Thyroid gland (tissue), 4 donors: ENCODE results near the gene PLB1. TPM values are rescaled to one million over a fixed set of nuclear protein-coding genes. Genes with fewer than 3 reads are reported as not detected.

Source experiments
- DNase-seq, 2 donors: peaks; one replicate each; pipeline ENCODE4 v3.0.0-alpha.2; 2019
- H3K27ac ChIP-seq, 3 donors: fragments of 200-600 bp; sonication (generic); 1 replicate in 2 of 3; 2 replicates in 1 of 3; pipeline ENCODE4 v1.5.1; 2016 to 2019; ENCODE audit warnings: mild to moderate bottlenecking in 1 of 3, moderate library complexity in 1 of 3
- H3K27me3 ChIP-seq: fragments of 200-600 bp; sonication (generic); one replicate; pipeline ENCODE4 v1.5.1; 2019
- H3K36me3 ChIP-seq, 2 donors: fragments of 200-600 bp; sonication (generic); one replicate each; pipeline ENCODE4 v1.5.1; 2016 to 2019
- H3K4me1 ChIP-seq, 2 donors: fragments of 200-600 bp; sonication (generic); one replicate each; pipeline ENCODE4 v1.5.1; 2017 to 2019
- H3K4me3 ChIP-seq, 3 donors: fragments of 200-600 bp; sonication (generic); replicated peaks in 1 of 3; 1 replicate in 2 of 3; 2 replicates in 1 of 3; pipeline ENCODE4 v1.5.1; 2016; ENCODE audit warnings: mild to moderate bottlenecking in 1 of 3
- H3K9me3 ChIP-seq: fragments of 200-600 bp; sonication (generic); one replicate; pipeline ENCODE4 v1.5.1; 2017
- POLR2A ChIP-seq, 2 donors: fragments of 450-650 bp; IDR thresholded peaks; one replicate each; pipeline ENCODE4 v1.6.1; 2017; ENCODE audit warnings: antibody characterized with exemption in 2 of 2, mild to moderate bottlenecking in 2 of 2, moderate library complexity in 1 of 2
- WGBS, 2 donors: methylation state at CpG; one replicate each; pipeline ENCODE4 v1.1.5; 2017; 5-methylcytosine and 5-hydroxymethylcytosine counted together
- intact Hi-C: fragments of 100-400 bp; cut with DNase I; formaldehyde crosslinking; loops from one replicate; pipeline ENCODE4 v1.15.1; 2023
- total RNA-seq, 4 donors: library from RNA; depleted of rRNA; stranded (reverse); fragments of >200 nt; gene quantifications; one replicate each; pipeline ENCODE4 v1.2.3, GENCODE V29; 2016
- TF ChIP-seq, protein P1 (sequence below), 6 experiments: fragments of 200-600 bp in 3 of 6; fragments of 450-650 bp in 3 of 6; sonication (generic) in 3 of 6; IDR thresholded peaks; one replicate each; pipeline ENCODE4 v1.5.1; 2016 to 2019; ENCODE audit warnings: antibody characterized with exemption in 6 of 6, mild to moderate bottlenecking in 2 of 6, inconsistent platforms in 1 of 6, moderate library complexity in 1 of 6

Gene PLB1
- total RNA-seq, 4 donors from 2014 or later, result 1.2 to 3.3 (median 1.8) TPM

DNA sequence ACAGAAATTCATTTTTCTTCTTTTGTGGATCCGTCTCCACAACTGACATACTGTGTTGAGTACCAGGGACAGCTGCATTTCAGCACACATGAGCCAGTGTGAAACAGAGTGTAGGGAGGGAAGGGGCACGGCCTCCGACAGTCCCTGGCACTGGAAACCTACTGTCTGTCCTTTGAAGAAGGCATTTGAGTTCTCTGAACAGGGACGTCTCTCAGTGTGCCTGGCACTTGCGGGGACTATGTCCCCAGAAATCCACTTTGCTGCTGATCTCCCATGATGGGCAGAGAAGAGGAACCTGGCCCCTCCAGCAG lies 48.1 kb downstream of the PLB1 start:
- Histone ChIP-seq H3K27me3 (no peaks in the 10 kb centered on the region), H3K9me3 (no peaks in the 10 kb centered on the region), H3K36me3 (no peaks in the 10 kb centered on the region), H3K4me3 (no peak overlapping the region), H3K4me1 (peaks cover 2 to 16% of the 10 kb centered on the region in 2 donors), H3K27ac (no peak overlapping the region)
- intact Hi-C loops, result no loop called here
- WGBS, 2 donors, result 82 to 92% methylated on average over 5 of the region's 5 CpGs
- no peak for DNase-seq
- TF ChIP-seq POLR2A (IDR thresholded peaks at IDR 0.05), result no peak
- TF ChIP-seq, protein P1, sequence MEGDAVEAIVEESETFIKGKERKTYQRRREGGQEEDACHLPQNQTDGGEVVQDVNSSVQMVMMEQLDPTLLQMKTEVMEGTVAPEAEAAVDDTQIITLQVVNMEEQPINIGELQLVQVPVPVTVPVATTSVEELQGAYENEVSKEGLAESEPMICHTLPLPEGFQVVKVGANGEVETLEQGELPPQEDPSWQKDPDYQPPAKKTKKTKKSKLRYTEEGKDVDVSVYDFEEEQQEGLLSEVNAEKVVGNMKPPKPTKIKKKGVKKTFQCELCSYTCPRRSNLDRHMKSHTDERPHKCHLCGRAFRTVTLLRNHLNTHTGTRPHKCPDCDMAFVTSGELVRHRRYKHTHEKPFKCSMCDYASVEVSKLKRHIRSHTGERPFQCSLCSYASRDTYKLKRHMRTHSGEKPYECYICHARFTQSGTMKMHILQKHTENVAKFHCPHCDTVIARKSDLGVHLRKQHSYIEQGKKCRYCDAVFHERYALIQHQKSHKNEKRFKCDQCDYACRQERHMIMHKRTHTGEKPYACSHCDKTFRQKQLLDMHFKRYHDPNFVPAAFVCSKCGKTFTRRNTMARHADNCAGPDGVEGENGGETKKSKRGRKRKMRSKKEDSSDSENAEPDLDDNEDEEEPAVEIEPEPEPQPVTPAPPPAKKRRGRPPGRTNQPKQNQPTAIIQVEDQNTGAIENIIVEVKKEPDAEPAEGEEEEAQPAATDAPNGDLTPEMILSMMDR (IDR thresholded peaks at IDR 0.05), result no peak

DNA sequence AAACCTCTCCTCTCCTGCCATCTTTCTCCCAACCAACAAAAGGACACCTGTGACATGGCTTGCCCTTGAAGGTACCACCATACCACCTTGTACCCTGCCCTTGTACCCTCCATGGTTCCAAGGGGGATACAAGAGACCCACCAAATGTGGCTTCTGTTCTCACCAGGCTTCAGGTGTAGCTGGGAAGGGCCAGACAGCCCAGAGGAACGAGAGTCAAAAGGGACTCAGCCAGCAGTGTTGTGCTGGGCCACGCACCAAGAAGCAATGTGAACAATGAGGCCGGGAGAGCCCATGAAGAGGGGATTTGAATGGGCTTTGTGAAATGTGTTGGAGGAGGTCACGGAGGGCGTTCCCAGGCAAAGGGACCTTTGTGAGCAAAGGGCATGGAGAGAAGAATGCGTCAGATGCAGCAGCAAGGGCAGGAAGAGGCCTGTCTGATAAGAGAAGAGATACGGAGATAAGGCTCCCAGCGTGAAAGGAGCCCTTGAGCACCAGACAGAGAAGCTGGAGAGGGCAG lies 48.6 kb downstream of the PLB1 start:
- Histone ChIP-seq H3K27me3 (no peaks in the 10 kb centered on the region), H3K27ac (no peak overlapping the region), H3K4me3 (no peak overlapping the region), H3K36me3 (no peaks in the 10 kb centered on the region), H3K4me1 (peaks cover 0 to 11% of the 10 kb centered on the region in 2 donors), H3K9me3 (no peaks in the 10 kb centered on the region)
- 75 to 82% methylated on average over 8 of the region's 8 CpGs for whole genome bisulfite sequencing, 2 donors
- no peak for DNase-seq
- no peak for TF ChIP-seq POLR2A (IDR thresholded peaks at IDR 0.05)
- TF ChIP-seq, protein P1 (IDR thresholded peaks at IDR 0.05), result no peak
- intact Hi-C loops, result no loop called here

DNA sequence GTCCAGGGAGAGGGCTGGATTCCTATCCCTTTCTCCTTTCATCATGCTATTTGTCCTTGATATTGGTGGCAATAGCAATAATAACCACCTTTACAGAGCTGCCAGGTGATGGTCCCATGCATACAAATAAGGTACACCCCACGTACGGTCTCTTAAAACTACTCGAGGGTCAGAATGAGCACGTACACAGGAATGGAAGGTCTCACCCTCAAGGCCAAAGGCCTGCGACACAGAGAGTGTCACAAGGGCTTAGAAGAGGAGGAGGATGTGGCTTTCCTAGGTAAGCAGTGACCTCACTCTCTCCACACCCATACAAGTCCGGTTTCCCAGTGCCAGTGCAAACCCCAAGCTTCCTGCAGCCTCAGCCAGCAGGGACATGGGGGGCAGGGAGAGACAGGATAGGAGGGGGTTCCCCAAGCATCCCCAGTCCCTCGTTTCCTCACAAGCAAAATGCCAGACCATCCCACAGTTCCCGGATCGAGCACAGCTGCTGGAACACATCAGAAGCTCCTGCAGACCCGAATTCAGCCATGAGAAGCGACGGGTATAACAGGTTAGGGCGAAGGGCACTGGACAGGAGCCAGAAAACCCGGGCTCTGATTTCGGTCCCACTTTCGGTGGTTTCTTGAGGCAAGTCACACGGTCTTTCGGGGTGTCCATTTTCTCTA lies 49.2 kb downstream of the PLB1 start:
- Histone ChIP-seq H3K4me3 (no peak overlapping the region), H3K4me1 (peaks cover 0 to 7% of the 10 kb centered on the region in 2 donors), H3K27ac (no peak overlapping the region), H3K27me3 (no peaks in the 10 kb centered on the region), H3K36me3 (no peaks in the 10 kb centered on the region), H3K9me3 (no peaks in the 10 kb centered on the region)
- DNase-seq, result no peak
- intact Hi-C loops, result no loop called here
- TF ChIP-seq POLR2A (IDR thresholded peaks at IDR 0.05), result no peak
- TF ChIP-seq, protein P1 (IDR thresholded peaks at IDR 0.05), result no peak
- 77 to 79% methylated on average over 18 of the region's 18 CpGs for WGBS, 2 donors

DNA sequence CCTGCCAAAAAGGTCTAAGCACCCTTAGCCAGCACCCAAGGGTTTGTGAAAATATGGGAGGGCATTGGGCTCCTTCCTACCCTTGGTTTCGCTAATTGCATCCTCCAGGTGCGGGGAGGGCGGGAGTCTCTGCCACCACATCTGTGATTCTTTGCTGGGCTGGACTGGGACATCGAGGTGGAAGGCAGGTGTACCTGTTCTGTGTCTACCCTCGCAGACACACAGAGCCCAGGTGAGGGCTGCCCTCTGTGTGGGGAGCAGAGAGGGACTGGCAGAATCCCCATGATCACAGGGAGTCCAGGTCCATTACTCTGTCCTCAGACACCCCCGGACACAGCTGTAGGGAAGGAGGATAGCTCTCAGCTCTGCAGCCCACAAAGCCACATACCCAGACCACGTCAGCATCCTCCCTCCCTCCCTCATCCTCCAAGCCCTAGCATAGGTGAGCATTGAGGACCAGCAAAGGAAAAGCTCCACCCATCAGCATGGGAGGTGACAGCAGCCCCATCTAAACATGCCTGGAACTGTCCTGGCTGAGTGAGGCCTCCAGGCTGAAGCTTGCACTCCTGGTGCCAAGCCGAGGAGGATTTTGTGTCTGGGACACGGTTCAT lies 49.8 kb downstream of the PLB1 start:
- TF ChIP-seq POLR2A (IDR thresholded peaks at IDR 0.05), result no peak
- TF ChIP-seq, protein P1 (IDR thresholded peaks at IDR 0.05), result no peak
- intact Hi-C loops, result no loop called here
- DNase-seq, result no peak
- H3K27me3 ChIP-seq, result no peaks in the 10 kb centered on the region
- WGBS, 2 donors, result 89 to 94% methylated on average over 9 of the region's 9 CpGs
- no peak overlapping the region for H3K27ac ChIP-seq
- peaks cover 0 to 7% of the 10 kb centered on the region in 2 donors for H3K4me1 ChIP-seq
- H3K9me3 ChIP-seq, result no peaks in the 10 kb centered on the region
- H3K36me3 ChIP-seq, result no peaks in the 10 kb centered on the region
- H3K4me3 ChIP-seq, result no peak overlapping the region

DNA sequence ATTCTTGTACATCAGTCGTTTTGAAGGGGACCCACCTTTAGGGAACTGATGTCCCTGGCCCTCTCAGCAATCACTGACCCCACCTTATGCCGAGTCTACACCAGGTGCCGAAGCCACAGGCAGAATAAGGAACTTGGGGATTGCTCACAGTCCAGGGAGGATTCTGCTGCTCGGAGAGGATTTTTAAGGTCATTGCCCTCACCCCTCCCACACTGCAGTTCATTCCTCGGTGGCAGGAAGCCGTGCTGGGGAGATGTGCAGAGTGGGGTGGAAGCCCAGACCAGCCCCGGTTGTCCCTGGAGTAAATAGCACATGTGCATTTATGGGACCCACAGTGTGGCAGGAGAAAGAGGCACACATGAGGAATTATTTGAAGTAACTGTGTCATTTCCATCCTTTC lies 50.4 kb downstream of the PLB1 start:
- no peak for DNase-seq
- 68 to 72% methylated on average over 7 of the region's 7 CpGs for WGBS, 2 donors
- Histone ChIP-seq H3K4me3 (no peak overlapping the region), H3K9me3 (no peaks in the 10 kb centered on the region), H3K36me3 (no peaks in the 10 kb centered on the region), H3K4me1 (peaks cover 0 to 4% of the 10 kb centered on the region in 2 donors), H3K27me3 (no peaks in the 10 kb centered on the region), H3K27ac (no peak overlapping the region)
- intact Hi-C loops, result no loop called here
- TF ChIP-seq, protein P1 (IDR thresholded peaks at IDR 0.05), result no peak
- TF ChIP-seq POLR2A (IDR thresholded peaks at IDR 0.05), result no peak
